HEK293 (cell line): ENCODE measurements around the gene BMAL2.

Experiments
- GLI4 ChIP-seq: fragments of 450-650 bp; formaldehyde crosslinking; IDR thresholded peaks from 2 replicates; pipeline ENCODE4 v1.5.1; 2016; ENCODE audit warnings: missing biosample characterization, missing genetic modification characterization
- MYNN ChIP-seq: fragments of 450-650 bp; formaldehyde crosslinking; IDR thresholded peaks from 2 replicates; pipeline ENCODE4 v1.5.1; 2016; ENCODE audit warnings: missing biosample characterization, missing genetic modification characterization, borderline replicate concordance
- PRDM1 ChIP-seq: fragments of 450-650 bp; formaldehyde crosslinking; IDR thresholded peaks from 2 replicates; pipeline ENCODE4; 2016; ENCODE audit warnings: missing biosample characterization, missing genetic modification characterization
- SP3 ChIP-seq: fragments of 450-650 bp; formaldehyde crosslinking; IDR thresholded peaks from 2 replicates; pipeline ENCODE4 v1.5.1; 2016; ENCODE audit warnings: missing biosample characterization, missing genetic modification characterization
- TCF7L2 ChIP-seq: IDR thresholded peaks from 2 replicates; pipeline ENCODE4 v1.6.1; 2011; ENCODE audit warnings: low read depth, mild to moderate bottlenecking, inconsistent platforms, low read length, moderate library complexity, borderline replicate concordance
- WT1 ChIP-seq: fragments of 450-650 bp; formaldehyde crosslinking; IDR thresholded peaks from 2 replicates; pipeline ENCODE4 v1.5.1; 2016; ENCODE audit warnings: missing biosample characterization, missing genetic modification characterization
- YY1 ChIP-seq: fragments of 450-650 bp; formaldehyde crosslinking; IDR thresholded peaks from 2 replicates; pipeline ENCODE4 v1.5.1; 2018; ENCODE audit warnings: missing biosample characterization, missing genetic modification characterization
- ZBTB48 ChIP-seq: fragments of 450-650 bp; formaldehyde crosslinking; IDR thresholded peaks from 2 replicates; pipeline ENCODE4 v1.5.1; 2016; ENCODE audit warnings: missing biosample characterization, missing genetic modification characterization
- ZIC2 ChIP-seq: fragments of 450-650 bp; formaldehyde crosslinking; IDR thresholded peaks from 2 replicates; pipeline ENCODE4 v1.5.1; 2016; ENCODE audit warnings: missing biosample characterization, missing genetic modification characterization
- ZNF112 ChIP-seq: fragments of 450-650 bp; formaldehyde crosslinking; IDR thresholded peaks from 2 replicates; pipeline ENCODE4 v1.5.0; 2017; ENCODE audit warnings: missing biosample characterization, missing genetic modification characterization
- ZNF132 ChIP-seq: fragments of 450-650 bp; formaldehyde crosslinking; IDR thresholded peaks from 2 replicates; pipeline ENCODE4 v1.5.1; 2017; ENCODE audit warnings: missing biosample characterization, missing genetic modification characterization, borderline replicate concordance
- ZNF133 ChIP-seq: fragments of 450-650 bp; formaldehyde crosslinking; IDR thresholded peaks from 2 replicates; pipeline ENCODE4 v1.5.1; 2016; ENCODE audit warnings: missing biosample characterization, missing genetic modification characterization
- ZNF24 ChIP-seq: fragments of 450-650 bp; formaldehyde crosslinking; IDR thresholded peaks from 2 replicates; pipeline ENCODE4 v1.5.1; 2016; ENCODE audit warnings: missing biosample characterization, missing genetic modification characterization
- ZNF274 ChIP-seq, 2 experiments: fragments of 200-500 bp in 1 of 2; fragments of 450-650 bp in 1 of 2; sonication (Bioruptor generic) in 1 of 2; formaldehyde crosslinking in 1 of 2; IDR thresholded peaks; 2 replicates each; pipeline versions ENCODE4 v1.5.1 to v1.6.1; 2014 to 2016; ENCODE audit warnings: borderline replicate concordance in 1 of 2, inconsistent platforms in 1 of 2, low read length in 1 of 2, missing biosample characterization in 1 of 2, missing genetic modification characterization in 1 of 2
- ZNF292 ChIP-seq: fragments of 450-650 bp; formaldehyde crosslinking; IDR thresholded peaks from 2 replicates; pipeline ENCODE4 v1.5.1; 2016; ENCODE audit warnings: low read depth, missing biosample characterization, missing genetic modification characterization, borderline replicate concordance
- ZNF311 ChIP-seq: fragments of 450-650 bp; formaldehyde crosslinking; IDR thresholded peaks from 2 replicates; pipeline ENCODE4 v1.5.1; 2017; ENCODE audit warnings: missing biosample characterization, missing genetic modification characterization, borderline replicate concordance
- ZNF423 ChIP-seq: fragments of 450-650 bp; formaldehyde crosslinking; IDR thresholded peaks from 2 replicates; pipeline ENCODE4 v1.5.1; 2016; ENCODE audit warnings: missing biosample characterization, missing genetic modification characterization
- ZNF48 ChIP-seq: fragments of 450-650 bp; formaldehyde crosslinking; IDR thresholded peaks from 2 replicates; pipeline ENCODE4 v1.5.1; 2016; ENCODE audit warnings: missing biosample characterization, missing genetic modification characterization
- ZNF514 ChIP-seq: fragments of 450-650 bp; formaldehyde crosslinking; IDR thresholded peaks from 2 replicates; pipeline ENCODE4 v1.5.1; 2016; ENCODE audit warnings: missing biosample characterization, missing genetic modification characterization
- ZNF549 ChIP-seq: fragments of 450-650 bp; IDR thresholded peaks from 2 replicates; pipeline ENCODE4 v1.5.1; 2018; ENCODE audit warnings: missing biosample characterization, missing genetic modification characterization, mild to moderate bottlenecking, inconsistent platforms, moderate library complexity
- ZNF626 ChIP-seq: fragments of 450-650 bp; sonication (Bioruptor Pico); formaldehyde crosslinking; IDR thresholded peaks from 2 replicates; pipeline ENCODE4 v1.5.1; 2018; ENCODE audit warnings: missing biosample characterization, missing genetic modification characterization, inconsistent platforms
- ZNF664 ChIP-seq: fragments of 450-650 bp; formaldehyde crosslinking; IDR thresholded peaks from 2 replicates; pipeline ENCODE4 v1.5.1; 2016; ENCODE audit warnings: missing biosample characterization, missing genetic modification characterization
- ZNF677 ChIP-seq: fragments of 450-650 bp; IDR thresholded peaks from 2 replicates; pipeline ENCODE4 v1.5.0; 2018; ENCODE audit warnings: missing biosample characterization, mild to moderate bottlenecking, missing genetic modification characterization, moderate library complexity
- ZNF692 ChIP-seq: fragments of 450-650 bp; formaldehyde crosslinking; IDR thresholded peaks from 2 replicates; pipeline ENCODE4 v1.5.1; 2016; ENCODE audit warnings: missing biosample characterization, missing genetic modification characterization
- ZSCAN23 ChIP-seq: fragments of 450-650 bp; formaldehyde crosslinking; IDR thresholded peaks from 2 replicates; pipeline ENCODE4 v1.5.1; 2016; ENCODE audit warnings: missing biosample characterization, missing genetic modification characterization
- ZSCAN5A ChIP-seq: fragments of 450-650 bp; formaldehyde crosslinking; IDR thresholded peaks from 2 replicates; pipeline ENCODE4 v1.5.1; 2016; ENCODE audit warnings: missing biosample characterization, missing genetic modification characterization
- TF ChIP-seq, protein P1 (sequence below): fragments of 450-650 bp; formaldehyde crosslinking; IDR thresholded peaks from 2 replicates; pipeline ENCODE4 v1.5.1; 2016; ENCODE audit warnings: missing biosample characterization, missing genetic modification characterization
- TF ChIP-seq, protein P2 (sequence below): IDR thresholded peaks from 2 replicates; pipeline ENCODE4 v1.6.1; 2011; ENCODE audit warnings: mild to moderate bottlenecking, low read depth, low read length, borderline replicate concordance
- TF ChIP-seq, protein P3 (sequence below): fragments of 450-650 bp; formaldehyde crosslinking; IDR thresholded peaks from 2 replicates; pipeline ENCODE4 v1.5.1; 2017; ENCODE audit warnings: missing biosample characterization, missing genetic modification characterization
- TF ChIP-seq, protein P4 (sequence below): fragments of 450-650 bp; formaldehyde crosslinking; IDR thresholded peaks from 2 replicates; pipeline ENCODE4 v1.5.1; 2016; ENCODE audit warnings: missing biosample characterization, missing genetic modification characterization

The BMAL2 gene

GRCh38 chr12:27382171-27382795, 49.6 kb downstream of the BMAL2 start (continued):
- TF ChIP-seq ZSCAN5A (tag by site-specific recombination) (no peak), ZNF311 (tag by site-specific recombination) (no peak), ZNF24 (no peak), ZNF292 (tag by site-specific recombination) (no peak), ZNF274 (IDR thresholded peaks at IDR 0.05; ENCODE audit: low read length) (no peak), ZNF274 (tag by site-specific recombination; IDR thresholded peaks at IDR 0.05; ENCODE audit: borderline replicate concordance) (no peak), ZBTB48 (tag by site-specific recombination) (no peak), ZNF132 (no peak), ZNF677 (tag by site-specific recombination) (no peak), ZIC2 (tag by site-specific recombination) (no peak), ZNF549 (tag by site-specific recombination) (no peak), ZNF112 (tag by site-specific recombination) (no peak), ZNF664 (tag by site-specific recombination) (no peak), ZNF133 (tag by site-specific recombination) (no peak), TCF7L2 (no peak), YY1 (no peak), ZNF48 (tag by site-specific recombination) (no peak), ZNF423 (tag by site-specific recombination) (no peak), SP3 (no peak), WT1 (tag by site-specific recombination) (peak; percentile 78), ZNF626 (no peak), ZSCAN23 (no peak), GLI4 (tag by site-specific recombination) (no peak), MYNN (tag by site-specific recombination) (no peak), ZNF692 (tag by site-specific recombination) (no peak), ZNF514 (tag by site-specific recombination) (no peak), PRDM1 (tag by site-specific recombination) (no peak)
- TF ChIP-seq, protein P1, sequence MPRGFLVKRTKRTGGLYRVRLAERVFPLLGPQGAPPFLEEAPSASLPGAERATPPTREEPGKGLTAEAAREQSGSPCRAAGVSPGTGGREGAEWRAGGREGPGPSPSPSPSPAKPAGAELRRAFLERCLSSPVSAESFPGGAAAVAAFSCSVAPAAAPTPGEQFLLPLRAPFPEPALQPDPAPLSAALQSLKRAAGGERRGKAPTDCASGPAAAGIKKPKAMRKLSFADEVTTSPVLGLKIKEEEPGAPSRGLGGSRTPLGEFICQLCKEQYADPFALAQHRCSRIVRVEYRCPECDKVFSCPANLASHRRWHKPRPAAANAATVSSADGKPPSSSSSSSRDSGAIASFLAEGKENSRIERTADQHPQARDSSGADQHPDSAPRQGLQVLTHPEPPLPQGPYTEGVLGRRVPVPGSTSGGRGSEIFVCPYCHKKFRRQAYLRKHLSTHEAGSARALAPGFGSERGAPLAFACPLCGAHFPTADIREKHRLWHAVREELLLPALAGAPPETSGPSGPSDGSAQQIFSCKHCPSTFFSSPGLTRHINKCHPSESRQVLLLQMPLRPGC (tag by site-specific recombination), result no peak
- TF ChIP-seq, protein P2, sequence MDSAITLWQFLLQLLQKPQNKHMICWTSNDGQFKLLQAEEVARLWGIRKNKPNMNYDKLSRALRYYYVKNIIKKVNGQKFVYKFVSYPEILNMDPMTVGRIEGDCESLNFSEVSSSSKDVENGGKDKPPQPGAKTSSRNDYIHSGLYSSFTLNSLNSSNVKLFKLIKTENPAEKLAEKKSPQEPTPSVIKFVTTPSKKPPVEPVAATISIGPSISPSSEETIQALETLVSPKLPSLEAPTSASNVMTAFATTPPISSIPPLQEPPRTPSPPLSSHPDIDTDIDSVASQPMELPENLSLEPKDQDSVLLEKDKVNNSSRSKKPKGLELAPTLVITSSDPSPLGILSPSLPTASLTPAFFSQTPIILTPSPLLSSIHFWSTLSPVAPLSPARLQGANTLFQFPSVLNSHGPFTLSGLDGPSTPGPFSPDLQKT, result no peak
- TF ChIP-seq, protein P3, sequence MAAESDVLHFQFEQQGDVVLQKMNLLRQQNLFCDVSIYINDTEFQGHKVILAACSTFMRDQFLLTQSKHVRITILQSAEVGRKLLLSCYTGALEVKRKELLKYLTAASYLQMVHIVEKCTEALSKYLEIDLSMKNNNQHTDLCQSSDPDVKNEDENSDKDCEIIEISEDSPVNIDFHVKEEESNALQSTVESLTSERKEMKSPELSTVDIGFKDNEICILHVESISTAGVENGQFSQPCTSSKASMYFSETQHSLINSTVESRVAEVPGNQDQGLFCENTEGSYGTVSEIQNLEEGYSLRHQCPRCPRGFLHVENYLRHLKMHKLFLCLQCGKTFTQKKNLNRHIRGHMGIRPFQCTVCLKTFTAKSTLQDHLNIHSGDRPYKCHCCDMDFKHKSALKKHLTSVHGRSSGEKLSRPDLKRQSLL, result no peak
- TF ChIP-seq, protein P4, sequence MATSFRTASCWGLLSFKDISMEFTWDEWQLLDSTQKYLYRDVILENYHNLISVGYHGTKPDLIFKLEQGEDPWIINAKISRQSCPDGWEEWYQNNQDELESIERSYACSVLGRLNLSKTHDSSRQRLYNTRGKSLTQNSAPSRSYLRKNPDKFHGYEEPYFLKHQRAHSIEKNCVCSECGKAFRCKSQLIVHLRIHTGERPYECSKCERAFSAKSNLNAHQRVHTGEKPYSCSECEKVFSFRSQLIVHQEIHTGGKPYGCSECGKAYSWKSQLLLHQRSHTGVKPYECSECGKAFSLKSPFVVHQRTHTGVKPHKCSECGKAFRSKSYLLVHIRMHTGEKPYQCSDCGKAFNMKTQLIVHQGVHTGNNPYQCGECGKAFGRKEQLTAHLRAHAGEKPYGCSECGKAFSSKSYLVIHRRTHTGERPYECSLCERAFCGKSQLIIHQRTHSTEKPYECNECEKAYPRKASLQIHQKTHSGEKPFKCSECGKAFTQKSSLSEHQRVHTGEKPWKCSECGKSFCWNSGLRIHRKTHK (tag by site-specific recombination), result no peak
